IMR-90 (cell line): ENCODE results near the gene SCARF1. TPM values are rescaled to one million over a fixed set of nuclear protein-coding genes. Genes with fewer than 3 reads are reported as not detected.

ENCODE experiments used
- ATAC-seq: fragments of 200-7000 bp; cut with Tn5 transposase; 2 replicates; pipeline ENCODE4 v1.9.1; 2020; ENCODE audit warnings: low read depth, mild to moderate bottlenecking, moderate library complexity
- BruUV-seq: library from RNA; stranded (reverse); fragments of 400-500 nt; replicated peaks from 2 replicates; lab custom pipeline; 2021; lab: Mats Ljungman, UMichigan
- CTCF ChIA-PET: fragments of 300-600 bp; formaldehyde crosslinking; extraction: SDS; loops from one replicate; lab custom pipeline; 2021; ENCODE audit warnings: antibody characterized with exemption; lab: Yijun Ruan, JAX
- POLR2A ChIA-PET: fragments of 300-600 bp; sonication (Branson Sonifier 250); formaldehyde crosslinking; loops from one replicate; lab custom pipeline; 2022; ENCODE audit warnings: antibody characterized with exemption; ENCODE audit not compliant: unreplicated experiment; lab: Charles Lee
- DNase-seq: peaks from one replicate; pipeline ENCODE4 v3.0.0; 2013
- H2AFZ ChIP-seq: replicated peaks from 2 replicates; pipeline ENCODE3; 2013; ENCODE audit warnings: low read length, mild to moderate bottlenecking; ENCODE audit not compliant: poor library complexity
- H2AK5ac ChIP-seq: 2 replicates; pipeline ENCODE4 v1.6.1; 2013; ENCODE audit warnings: low read depth, low read length, inconsistent platforms
- H2AK9ac ChIP-seq: replicated peaks from 2 replicates; pipeline ENCODE3; 2013; ENCODE audit warnings: mild to moderate bottlenecking, low read depth, low read length, moderate library complexity; ENCODE audit not compliant: poor library complexity
- H2BK120ac ChIP-seq: 2 replicates; pipeline ENCODE4 v1.6.1; 2013; ENCODE audit warnings: low read depth, low read length, inconsistent platforms
- H2BK15ac ChIP-seq: 3 replicates; pipeline ENCODE4 v1.6.1; 2013; ENCODE audit warnings: low read depth, low read length, inconsistent platforms
- H2BK20ac ChIP-seq: 2 replicates; pipeline ENCODE4 v1.6.1; 2013; ENCODE audit warnings: low read depth, mild to moderate bottlenecking, inconsistent platforms, low read length, moderate library complexity
- H2BK5ac ChIP-seq: 2 replicates; pipeline ENCODE4 v1.6.1; 2013; ENCODE audit warnings: mild to moderate bottlenecking, low read depth, low read length, inconsistent platforms; ENCODE audit not compliant: poor library complexity, severe bottlenecking
- H3K14ac ChIP-seq: replicated peaks from 2 replicates; pipeline ENCODE4 v1.6.1; 2013; ENCODE audit warnings: low read depth, low read length, inconsistent platforms
- H3K18ac ChIP-seq: 2 replicates; pipeline ENCODE4 v1.6.1; 2013; ENCODE audit warnings: low read depth, low read length, control low read depth
- H3K23ac ChIP-seq: 2 replicates; pipeline ENCODE4 v1.6.1; 2013; ENCODE audit warnings: low read depth, low read length, inconsistent platforms
- H3K27ac ChIP-seq: 2 replicates; pipeline ENCODE4 v1.5.1; 2013; ENCODE audit warnings: mild to moderate bottlenecking, control low read depth, low read length; ENCODE audit not compliant: insufficient read depth
- H3K27me3 ChIP-seq: 2 replicates; pipeline ENCODE4 v1.6.1; 2013; ENCODE audit warnings: low read length; ENCODE audit not compliant: control insufficient read depth, insufficient read depth
- H3K36me3 ChIP-seq: 2 replicates; pipeline ENCODE4 v1.6.1; 2013; ENCODE audit warnings: low read length, mixed read lengths; ENCODE audit not compliant: control insufficient read depth, insufficient read depth
- H3K4ac ChIP-seq: 2 replicates; pipeline ENCODE4 v1.6.1; 2013; ENCODE audit warnings: low read depth, low read length, inconsistent platforms
- H3K4me1 ChIP-seq: 2 replicates; pipeline ENCODE4 v1.6.1; 2013; ENCODE audit warnings: low read length, mixed read lengths; ENCODE audit not compliant: control insufficient read depth, insufficient read depth
- H3K4me2 ChIP-seq: 2 replicates; pipeline ENCODE4 v1.6.1; 2013; ENCODE audit warnings: low read depth, mild to moderate bottlenecking, control low read depth, low read length, moderate library complexity
- H3K4me3 ChIP-seq: 2 replicates; pipeline ENCODE4 v1.5.1; 2013; ENCODE audit warnings: low read depth, mild to moderate bottlenecking, control low read depth, low read length, moderate library complexity; ENCODE audit not compliant: insufficient read depth
- H3K56ac ChIP-seq: 2 replicates; pipeline ENCODE4 v1.6.1; 2013; ENCODE audit warnings: low read length, inconsistent platforms; ENCODE audit not compliant: insufficient read depth; ENCODE audit errors: extremely low read depth
- H3K79me1 ChIP-seq, 2 experiments: 2 replicates each; pipeline ENCODE4 v1.6.1; 2013; ENCODE audit warnings: low read length in 2 of 2, inconsistent platforms in 1 of 2, low read depth in 1 of 2
- H3K9ac ChIP-seq: 2 replicates; pipeline ENCODE4 v1.6.1; 2013; ENCODE audit warnings: low read depth, low read length, control low read depth
- H3K9me1 ChIP-seq: 2 replicates; pipeline ENCODE4 v1.6.1; 2013; ENCODE audit warnings: low read length, inconsistent platforms; ENCODE audit not compliant: insufficient read depth
- H3K9me3 ChIP-seq: 2 replicates; pipeline ENCODE4 v1.6.1; 2013; ENCODE audit warnings: low read length; ENCODE audit not compliant: control insufficient read depth, insufficient read depth
- H4K20me1 ChIP-seq: 2 replicates; pipeline ENCODE4 v1.6.1; 2013; ENCODE audit warnings: low read length, inconsistent platforms; ENCODE audit not compliant: insufficient read depth
- H4K5ac ChIP-seq: 2 replicates; pipeline ENCODE4 v1.6.1; 2013; ENCODE audit warnings: mild to moderate bottlenecking, low read depth, low read length, control low read depth
- H4K8ac ChIP-seq, 2 experiments: 2 replicates each; pipeline ENCODE4 v1.6.1; 2013; ENCODE audit warnings: low read depth in 2 of 2, low read length in 2 of 2, control low read depth in 1 of 2, inconsistent platforms in 1 of 2
- H4K91ac ChIP-seq: 2 replicates; pipeline ENCODE4 v1.6.1; 2013; ENCODE audit warnings: low read depth, low read length, inconsistent platforms; ENCODE audit not compliant: insufficient read depth
- MAFK ChIP-seq: IDR thresholded peaks from 2 replicates; pipeline ENCODE4 v1.6.1; 2012; ENCODE audit warnings: low read depth, low read length, improper control_type of control experiment
- MXI1 ChIP-seq: IDR thresholded peaks from 2 replicates; pipeline ENCODE4 v1.6.1; 2012; ENCODE audit warnings: low read depth, mild to moderate bottlenecking, low read length, moderate library complexity, borderline replicate concordance
- WGBS, 2 experiments: methylation state at CpG; one replicate each; pipeline versions ENCODE4 v1.1.5 to v1.1.7; 2013; ENCODE audit warnings: missing lambda C conversion rate in 2 of 2; ENCODE audit not compliant: insufficient read length in 1 of 2; ENCODE audit errors: extremely low coverage in 2 of 2; 5-methylcytosine and 5-hydroxymethylcytosine counted together
- dilution Hi-C: fragments of 300-500 bp; cut with HindIII; formaldehyde crosslinking; loops from one replicate; pipeline ENCODE4 v1.14.3; 2018; ENCODE audit warnings: low sequenced_read_pairs; ENCODE audit not compliant: unreplicated experiment
- in situ Hi-C: fragments of 300-500 bp; cut with MboI; formaldehyde crosslinking; loops from 3 replicates; pipeline ENCODE4 v1.14.3; 2019; ENCODE audit warnings: low sequenced_read_pairs, inconsistent platforms, mixed read lengths
- intact Hi-C: fragments of 100-400 bp; cut with micrococcal nuclease; formaldehyde crosslinking; loops from 2 replicates; pipeline ENCODE4 v1.10.0; 2022
- polyA plus RNA-seq, 3 experiments: library from polyadenylated mRNA; depleted of rRNA; stranded (reverse); fragments of >200 nt; gene quantifications; 2 replicates each; pipeline ENCODE4 v1.2.3, GENCODE V29; 2012; ENCODE audit warnings: low replicate concordance in 1 of 3
- total RNA-seq: library from RNA; depleted of rRNA; stranded (reverse); fragments of >200 nt; gene quantifications from 2 replicates; pipeline ENCODE4 v1.2.3, GENCODE V29; 2012

Gene SCARF1
- total and polyA plus RNA-seq, 2 of the 4 experiments (the other 2 are of a cell fraction) = 0.18 to 0.43 TPM

DNA sequence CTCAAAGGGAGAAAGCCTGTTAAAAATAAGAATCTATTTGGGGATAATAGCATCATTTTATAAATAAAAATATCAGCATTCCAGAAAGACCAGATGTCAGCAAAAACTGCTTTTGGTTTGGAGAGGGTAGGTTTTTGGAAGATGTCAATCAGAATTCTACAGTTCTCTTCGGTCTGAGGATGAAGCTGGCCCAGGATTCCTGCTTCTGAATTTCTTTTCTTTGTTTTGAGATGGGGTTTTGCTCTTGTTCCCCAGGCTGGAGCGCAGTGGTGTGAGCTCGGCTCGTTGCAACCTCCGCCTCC lies 52.0 kb downstream of the SCARF1 start:
- H3K27ac ChIP-seq = no peak overlapping the region
- H4K91ac ChIP-seq = no peak overlapping the region
- 93% methylated on average over 4 of the region's 5 CpGs; no CpG with 5 or more reads in 1 of the 2 experiments for WGBS, 2 experiments
- no peak overlapping the region for H3K18ac ChIP-seq
- H3K4me1 ChIP-seq = peaks cover 13% of the 10 kb centered on the region
- H2BK5ac ChIP-seq = no peak overlapping the region
- H3K4me3 ChIP-seq = no peak overlapping the region
- no peak overlapping the region for H2BK15ac ChIP-seq
- no peak overlapping the region for H2AFZ ChIP-seq
- ChIA-PET CTCF (no interaction called here), POLR2A (no interaction called here)
- H3K9me1 ChIP-seq = peaks cover 10% of the 10 kb centered on the region
- no peak overlapping the region for H3K4ac ChIP-seq
- DNase-seq (no peak), ATAC-seq (no peak)
- no peaks in the 10 kb centered on the region for H3K79me1 ChIP-seq
- H3K14ac ChIP-seq = no peak overlapping the region
- H2BK120ac ChIP-seq = no peak overlapping the region
- no peak overlapping the region for H3K4me2 ChIP-seq
- intact Hi-C loops = loop anchor here (5.0 kb wide), 1 partner anchor 34 kb away; the partner anchor contains the start of gene SLC43A2
- TF ChIP-seq MXI1 = no peak
- peak; percentile 51 for TF ChIP-seq MAFK
- dilution Hi-C loops = no loop called here
- H3K9ac ChIP-seq = no peak overlapping the region
- H4K5ac ChIP-seq = no peak overlapping the region
- no peak overlapping the region for H2AK9ac ChIP-seq
- BruUV-seq = no TSS peak
- in situ Hi-C loops = no loop called here
- H3K56ac ChIP-seq = no peak overlapping the region
- no peaks in the 10 kb centered on the region for H3K9me3 ChIP-seq
- no peaks in the 10 kb centered on the region for H3K27me3 ChIP-seq
- H4K8ac ChIP-seq = no peak overlapping the region
- H3K36me3 ChIP-seq = no peaks in the 10 kb centered on the region
- H2AK5ac ChIP-seq = no peak overlapping the region
- peaks cover 7% of the 10 kb centered on the region for H4K20me1 ChIP-seq
- H3K23ac ChIP-seq = no peak overlapping the region
- H2BK20ac ChIP-seq = no peak overlapping the region
